ENCODE measurements around the gene CLEC2D. TPM values are rescaled to one million over a fixed set of nuclear protein-coding genes. Genes with fewer than 3 reads are reported as not detected.
"Not testable (repeated sequence)": the region's sequence is repeated elsewhere in the genome, so short reads cannot be mapped to it uniquely, and the experiment has no call there.

CLEC2D gene
- total RNA-seq, 2 experiments from 2014 or later, result 280 to 301 TPM

GRCh38 chr12:9644985-9645551, 24.4 kb upstream of the CLEC2D start:
- Mint-ChIP-seq H3K4me1 (peaks cover 44% of the 10 kb centered on the region), H3K36me3 (peaks cover 59% of the 10 kb centered on the region), H3K4me3 (peak overlapping the region; percentile 28), H3K27ac (peak overlapping the region; percentile 15), H3K9me3 (peaks cover 11% of the 10 kb centered on the region)
- not testable (repeated sequence) for DNase-seq; H3K27me3 Mint-ChIP-seq; ATAC-seq (ENCODE audit: low read depth)
- POLR2A ChIA-PET, result interaction anchor here (1.3 kb wide), 1 partner anchor 26 kb away, joined by 4 read pairs; no protein-coding TSS in a partner anchor

- H3K36me3 Mint-ChIP-seq, result peaks cover 59% of the 10 kb centered on the region
These were observed 22.4 kb upstream of the CLEC2D start for GRCh38 chr12:9646794-9647781.

GRCh38 chr12:9647825-9648700, 21.4 kb upstream of the CLEC2D start:
- peaks cover 12% of the 10 kb centered on the region for H3K9me3 Mint-ChIP-seq
- peak; percentile 76 for ATAC-seq (ENCODE audit: low read depth)
- POLR2A ChIA-PET, result interaction anchor here (0.8 to 13.8 kb wide), 33 partner anchors 8 to 907 kb away, joined by 3 to 499 read pairs (median 7); partner anchors contain the start of genes CD69 and CLEC2D

More at GRCh38 chr12:9646794-9647781, 22.4 kb upstream of the CLEC2D start:
- Mint-ChIP-seq H3K9me3 (peaks cover 11% of the 10 kb centered on the region), H3K27me3 (no peaks in the 10 kb centered on the region), H3K4me3 (peak overlapping the region; percentile 97), H3K4me1 (peaks cover 63% of the 10 kb centered on the region), H3K27ac (peak overlapping the region; percentile 99)
- POLR2A ChIA-PET, result interaction anchor here (0.7 to 13.8 kb wide), 26 partner anchors 8 to 908 kb away, joined by 3 to 499 read pairs (median 10); partner anchors contain the start of genes CD69 and CLEC2D
- no peak for DNase-seq
- peak; percentile 11 for ATAC-seq (ENCODE audit: low read depth)

GRCh38 chr12:9648701-9649531, 20.6 kb upstream of the CLEC2D start:
- peaks cover 12% of the 10 kb centered on the region for H3K9me3 Mint-ChIP-seq
- DNase-seq, result no peak
- POLR2A ChIA-PET, result interaction anchor here (1.0 to 13.8 kb wide), 22 partner anchors 7 to 906 kb away, joined by 3 to 499 read pairs (median 12); partner anchors contain the start of genes CD69 and CLEC2D
- H3K4me1 Mint-ChIP-seq, result peaks cover 61% of the 10 kb centered on the region
- peak overlapping the region; percentile 97 for H3K4me3 Mint-ChIP-seq
- H3K27ac Mint-ChIP-seq, result peak overlapping the region; percentile 99
- H3K36me3 Mint-ChIP-seq, result peaks cover 61% of the 10 kb centered on the region
- H3K27me3 Mint-ChIP-seq, result no peaks in the 10 kb centered on the region
- no peak for ATAC-seq (ENCODE audit: low read depth)

More at GRCh38 chr12:9647825-9648700, 21.4 kb upstream of the CLEC2D start:
- Mint-ChIP-seq H3K27ac (peak overlapping the region; percentile 99), H3K36me3 (peaks cover 57% of the 10 kb centered on the region), H3K27me3 (no peaks in the 10 kb centered on the region), H3K4me3 (peak overlapping the region; percentile 97), H3K4me1 (peaks cover 60% of the 10 kb centered on the region)
- peak; percentile 96 for DNase-seq

- Mint-ChIP-seq H3K9me3 (peaks cover 14% of the 10 kb centered on the region), H3K4me3 (peak overlapping the region; percentile 97), H3K36me3 (peaks cover 62% of the 10 kb centered on the region), H3K27ac (peak overlapping the region; percentile 99), H3K4me1 (peaks cover 62% of the 10 kb centered on the region), H3K27me3 (no peaks in the 10 kb centered on the region)
- POLR2A ChIA-PET, result interaction anchor here (1.0 to 13.8 kb wide), 8 partner anchors 9 to 219 kb away, joined by 3 to 499 read pairs (median 38); partner anchors contain the start of genes CD69 and CLEC2D
- ATAC-seq (ENCODE audit: low read depth) (no peak), DNase-seq (no peak)
These were observed 20.0 kb upstream of the CLEC2D start for GRCh38 chr12:9649532-9649940.

GRCh38 chr12:9650151-9650576, 19.3 kb upstream of the CLEC2D start:
- Mint-ChIP-seq H3K27ac (peak overlapping the region; percentile 99), H3K4me3 (peak overlapping the region; percentile 97), H3K9me3 (peaks cover 11% of the 10 kb centered on the region), H3K27me3 (no peaks in the 10 kb centered on the region), H3K36me3 (peaks cover 63% of the 10 kb centered on the region), H3K4me1 (peaks cover 62% of the 10 kb centered on the region)
- ATAC-seq (ENCODE audit: low read depth) (no peak), DNase-seq (no peak)
- POLR2A ChIA-PET, result interaction anchor here (0.6 to 13.8 kb wide), 19 partner anchors 9 to 905 kb away, joined by 3 to 499 read pairs (median 3); partner anchors contain the start of genes CD69, CLEC2B and CLEC2D

- DNase-seq (peak; percentile 65), ATAC-seq (ENCODE audit: low read depth) (peak; percentile 13)
- H3K9me3 Mint-ChIP-seq, result peaks cover 8% of the 10 kb centered on the region
- H3K4me3 Mint-ChIP-seq, result peak overlapping the region; percentile 97
- H3K36me3 Mint-ChIP-seq, result peaks cover 68% of the 10 kb centered on the region
- peak overlapping the region; percentile 99 for H3K27ac Mint-ChIP-seq
- H3K4me1 Mint-ChIP-seq, result peaks cover 67% of the 10 kb centered on the region
- POLR2A ChIA-PET, result interaction anchor here (0.6 to 13.8 kb wide), 16 partner anchors 12 to 904 kb away, joined by 3 to 499 read pairs (median 4); partner anchors contain the start of genes CD69, CLEC2B and CLEC2D
- H3K27me3 Mint-ChIP-seq, result no peaks in the 10 kb centered on the region
These were observed 18.2 kb upstream of the CLEC2D start for GRCh38 chr12:9651265-9651729.

GRCh38 chr12:9660046-9660445, 9.5 kb upstream of the CLEC2D start:
- peaks cover 73% of the 10 kb centered on the region for H3K4me1 Mint-ChIP-seq
- H3K36me3 Mint-ChIP-seq, result peaks cover 88% of the 10 kb centered on the region
- POLR2A ChIA-PET, result interaction anchor here (1.6 to 11.9 kb wide), 3 partner anchors 7 to 14 kb away, joined by 7 to 499 read pairs (median 17); partner anchors contain the start of gene CLEC2D
- no peaks in the 10 kb centered on the region for H3K27me3 Mint-ChIP-seq
- H3K4me3 Mint-ChIP-seq, result no peak overlapping the region
- ATAC-seq (ENCODE audit: low read depth) (no peak), DNase-seq (no peak)
- peaks cover 7% of the 10 kb centered on the region for H3K9me3 Mint-ChIP-seq
- peak overlapping the region; percentile 13 for H3K27ac Mint-ChIP-seq

GRCh38 chr12:9661720-9662119, 7.8 kb upstream of the CLEC2D start:
- Mint-ChIP-seq H3K4me1 (peaks cover 64% of the 10 kb centered on the region), H3K27ac (peak overlapping the region; percentile 48), H3K4me3 (no peak overlapping the region), H3K27me3 (no peaks in the 10 kb centered on the region), H3K36me3 (peaks cover 82% of the 10 kb centered on the region), H3K9me3 (peaks cover 7% of the 10 kb centered on the region)
- DNase-seq, result no peak
- POLR2A ChIA-PET, result interaction anchor here (0.8 to 11.9 kb wide), 6 partner anchors 9 to 97 kb away, joined by 3 to 499 read pairs (median 6); no protein-coding TSS in a partner anchor
- no peak for ATAC-seq (ENCODE audit: low read depth)

- Mint-ChIP-seq H3K4me3 (peak overlapping the region; percentile 42), H3K36me3 (peaks cover 80% of the 10 kb centered on the region), H3K27ac (peak overlapping the region; percentile 48), H3K27me3 (no peaks in the 10 kb centered on the region), H3K4me1 (peaks cover 61% of the 10 kb centered on the region), H3K9me3 (peaks cover 7% of the 10 kb centered on the region)
- ATAC-seq (ENCODE audit: low read depth), result peak; percentile 48
- DNase-seq, result no peak
- POLR2A ChIA-PET, result interaction anchor here (0.8 to 11.9 kb wide), 4 partner anchors 9 to 96 kb away, joined by 5 to 499 read pairs (median 12); no protein-coding TSS in a partner anchor
These were observed 7.0 kb upstream of the CLEC2D start for GRCh38 chr12:9662488-9662887.

Data from activated naive CD8-positive, alpha-beta T cell treated with anti-CD3 and anti-CD28 coated beads, Interleukin-2, amount 10 ng/mL, durations not matched to agents 7 days and 5 days (primary cell).